GM23338 (cell line): ENCODE data around the gene CRTC1. TPM values are rescaled to one million over a fixed set of nuclear protein-coding genes. Genes with fewer than 3 reads are reported as not detected.

Experiments used
- ATAC-seq: fragments of 200-7000 bp; cut with Tn5 transposase; 3 replicates; pipeline ENCODE4 v1.9.1; 2020
- DNase-seq: peaks from one replicate; pipeline ENCODE4 v3.0.0-alpha.2; 2015; ENCODE audit warnings: low spot score
- H2AFZ ChIP-seq: fragments of 200-600 bp; sonication (generic); 2 replicates; pipeline ENCODE4 v1.8.0; 2016; ENCODE audit warnings: antibody characterized with exemption, mild to moderate bottlenecking, moderate library complexity
- H3F3A ChIP-seq: fragments of 200-600 bp; sonication (generic); replicated peaks from 2 replicates; pipeline ENCODE4 v1.8.0; 2017; ENCODE audit warnings: antibody characterized with exemption, mixed run types, low read depth
- H3K27ac ChIP-seq: fragments of 200-600 bp; sonication (generic); 2 replicates; pipeline ENCODE4 v1.6.1; 2016; ENCODE audit warnings: low read depth
- H3K27me3 ChIP-seq: fragments of 200-600 bp; sonication (generic); 2 replicates; pipeline ENCODE4 v1.8.0; 2016; ENCODE audit warnings: mild to moderate bottlenecking, mixed run types, moderate library complexity; ENCODE audit not compliant: insufficient read depth
- H3K36me3 ChIP-seq: fragments of 200-600 bp; sonication (generic); 2 replicates; pipeline ENCODE4 v1.8.0; 2016; ENCODE audit warnings: mild to moderate bottlenecking; ENCODE audit not compliant: insufficient read depth
- H3K4me1 ChIP-seq: fragments of 200-600 bp; sonication (generic); 2 replicates; pipeline ENCODE4 v1.8.0; 2016; ENCODE audit warnings: mild to moderate bottlenecking, moderate library complexity; ENCODE audit not compliant: insufficient read depth
- H3K4me2 ChIP-seq: fragments of 200-600 bp; sonication (generic); 2 replicates; pipeline ENCODE4 v1.7.1; 2017; ENCODE audit warnings: mixed run types
- H3K4me3 ChIP-seq: fragments of 200-600 bp; sonication (generic); 2 replicates; pipeline ENCODE4 v1.6.1; 2016; ENCODE audit warnings: mixed run types
- H3K79me2 ChIP-seq: fragments of 200-600 bp; sonication (generic); replicated peaks from 2 replicates; pipeline ENCODE4 v1.8.0; 2017; ENCODE audit warnings: mild to moderate bottlenecking; ENCODE audit not compliant: insufficient read depth
- H3K9me2 ChIP-seq: fragments of 200-600 bp; sonication (generic); 2 replicates; pipeline ENCODE4 v1.8.0; 2017; ENCODE audit not compliant: insufficient read depth
- H4K20me1 ChIP-seq: fragments of 200-600 bp; sonication (generic); replicated peaks from 2 replicates; pipeline ENCODE4 v1.8.0; 2017; ENCODE audit warnings: mild to moderate bottlenecking; ENCODE audit not compliant: insufficient read depth
- H3K27ac Mint-ChIP-seq: 2 replicates; pipeline ENCODE4 v1.8.0; 2020; ENCODE audit warnings: inconsistent platforms, mild to moderate bottlenecking, moderate library complexity, mixed read lengths
- H3K27me3 Mint-ChIP-seq: 3 replicates; pipeline ENCODE4 v1.8.0; 2022; ENCODE audit warnings: low read depth, mild to moderate bottlenecking, moderate library complexity, mixed read lengths, inconsistent platforms; ENCODE audit not compliant: insufficient read depth, poor library complexity
- H3K36me3 Mint-ChIP-seq: 3 replicates; pipeline ENCODE4 v1.8.0; 2021; ENCODE audit warnings: low read depth, mild to moderate bottlenecking, inconsistent platforms, moderate library complexity, mixed read lengths
- H3K4me1 Mint-ChIP-seq: 3 replicates; pipeline ENCODE4 v1.8.0; 2020; ENCODE audit warnings: mild to moderate bottlenecking, inconsistent platforms, mixed read lengths
- H3K4me3 Mint-ChIP-seq: 3 replicates; pipeline ENCODE4 v1.8.0; 2021; ENCODE audit warnings: moderate library complexity, mild to moderate bottlenecking, inconsistent platforms, mixed read lengths
- H3K9me3 Mint-ChIP-seq: 3 replicates; pipeline ENCODE4 v1.8.0; 2020; ENCODE audit warnings: moderate library complexity, mild to moderate bottlenecking, inconsistent platforms, mixed read lengths
- CREB1 ChIP-seq: fragments of 250-450 bp; sonication (Bioruptor Pico); IDR thresholded peaks from 2 replicates; pipeline ENCODE4 v1.5.0; 2020; ENCODE audit warnings: low read depth, mild to moderate bottlenecking, moderate library complexity
- EZH2 ChIP-seq: fragments of 200-600 bp; sonication (generic); IDR thresholded peaks from one replicate; pipeline ENCODE4 v1.8.0; 2017; ENCODE audit warnings: antibody characterized with exemption, mild to moderate bottlenecking, low read depth; ENCODE audit not compliant: unreplicated experiment
- JUNB ChIP-seq: IDR thresholded peaks from one replicate; pipeline ENCODE4 v1.6.1; 2016; ENCODE audit warnings: antibody characterized with exemption; ENCODE audit not compliant: unreplicated experiment
- NANOG ChIP-seq: IDR thresholded peaks from 2 replicates; pipeline ENCODE4 v1.6.1; 2016; ENCODE audit warnings: antibody characterized with exemption, borderline replicate concordance
- POLR2AphosphoS5 ChIP-seq: IDR thresholded peaks from 2 replicates; pipeline ENCODE4 v1.6.1; 2016; ENCODE audit warnings: antibody characterized with exemption, low read depth
- STAT1 ChIP-seq: IDR thresholded peaks from one replicate; pipeline ENCODE4 v1.6.1; 2016; ENCODE audit warnings: antibody characterized with exemption; ENCODE audit not compliant: unreplicated experiment
- ZNF114 ChIP-seq: fragments of 250-450 bp; sonication (Bioruptor Pico); IDR thresholded peaks from 2 replicates; pipeline ENCODE4 v1.5.0; 2020; ENCODE audit warnings: mild to moderate bottlenecking, moderate library complexity
- polyA plus RNA-seq: library from polyadenylated mRNA; unstranded; fragments of >200 nt; fragmentation: Nextera tagmentation; extraction: Ambion mirVana; gene quantifications from 2 replicates; pipeline ENCODE4 v1.2.1, GENCODE V29; 2016
- total RNA-seq: library from RNA; depleted of rRNA; stranded (reverse); fragments of >200 nt; shearing (Covaris generic); gene quantifications from 2 replicates; pipeline ENCODE4 v1.2.3, GENCODE V29; 2014
- TF ChIP-seq, protein P1 (sequence below): IDR thresholded peaks from one replicate; pipeline ENCODE4 v1.6.1; 2018; ENCODE audit warnings: antibody characterized with exemption; ENCODE audit not compliant: unreplicated experiment
- TF ChIP-seq, protein P2 (sequence below): fragments of 250-450 bp; sonication (Bioruptor Pico); IDR thresholded peaks from 2 replicates; pipeline ENCODE4 v1.5.0; 2020; ENCODE audit warnings: mild to moderate bottlenecking, moderate library complexity

The CRTC1 gene
- total and polyA plus RNA-seq, 2 experiments from 2014 or later: 5.4 to 8.4 TPM

DNA sequence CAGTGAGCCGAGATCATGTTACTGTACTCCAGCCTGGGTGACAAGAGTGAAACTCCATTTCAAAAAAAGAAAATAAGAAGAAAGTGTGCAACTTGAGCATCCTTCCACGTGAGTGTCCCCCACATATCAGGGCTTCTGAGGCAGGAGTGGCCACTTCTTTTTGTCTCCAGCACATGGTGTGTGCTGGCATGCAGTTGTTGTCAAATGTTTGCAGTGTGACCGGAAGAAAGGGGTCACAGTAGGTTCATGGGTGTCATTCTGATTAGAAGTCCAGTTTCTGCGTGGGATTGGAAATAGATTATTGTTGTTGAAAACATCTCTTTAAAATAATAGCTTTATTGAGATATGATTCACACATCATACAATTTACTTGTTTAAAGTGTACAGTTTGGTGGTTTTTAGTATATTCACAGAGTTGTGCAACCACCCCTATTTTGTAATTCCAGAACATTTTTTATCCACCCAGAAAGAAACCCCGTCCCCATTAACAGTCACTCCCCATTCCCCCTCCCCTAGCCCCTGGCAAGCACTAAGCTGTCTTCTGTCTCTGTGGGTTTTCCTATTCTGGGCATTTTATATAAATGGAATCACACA is 2.2 kb downstream of the CRTC1 start:
- Mint-ChIP-seq H3K4me3 (no peak overlapping the region), H3K9me3 (no peaks in the 10 kb centered on the region), H3K36me3 (no peaks in the 10 kb centered on the region; the same call in 2 of the 3 replicates), H3K4me1 (peaks cover 8% of the 10 kb centered on the region; the same call in 2 of the 3 replicates), H3K27ac (no peak overlapping the region), H3K27me3 (peaks cover 25% of the 10 kb centered on the region)
- Histone ChIP-seq H2AFZ (no peak overlapping the region), H3K4me1 (peaks cover 9% of the 10 kb centered on the region; the same call in 1 of the 2 replicates), H4K20me1 (no peaks in the 10 kb centered on the region; the same call in 1 of the 2 replicates), H3K27ac (no peak overlapping the region), H3F3A (0 out of 2 replicates have a peak, but pooled peaks cover 8% of the 10 kb centered on the region), H3K79me2 (peaks cover 53% of the 10 kb centered on the region), H3K9me2 (no peaks in the 10 kb centered on the region), H3K27me3 (no peaks in the 10 kb centered on the region), H3K4me3 (no peak overlapping the region), H3K36me3 (no peaks in the 10 kb centered on the region), H3K4me2 (no peak overlapping the region)
- ATAC-seq (no peak), DNase-seq (no peak)
- TF ChIP-seq POLR2AphosphoS5 (no peak), NANOG (no peak), STAT1 (no peak), CREB1 (CRISPR knock-in tag) (no peak), ZNF114 (CRISPR knock-in tag) (no peak), EZH2 (no peak), JUNB (no peak)
- TF ChIP-seq, protein P1, sequence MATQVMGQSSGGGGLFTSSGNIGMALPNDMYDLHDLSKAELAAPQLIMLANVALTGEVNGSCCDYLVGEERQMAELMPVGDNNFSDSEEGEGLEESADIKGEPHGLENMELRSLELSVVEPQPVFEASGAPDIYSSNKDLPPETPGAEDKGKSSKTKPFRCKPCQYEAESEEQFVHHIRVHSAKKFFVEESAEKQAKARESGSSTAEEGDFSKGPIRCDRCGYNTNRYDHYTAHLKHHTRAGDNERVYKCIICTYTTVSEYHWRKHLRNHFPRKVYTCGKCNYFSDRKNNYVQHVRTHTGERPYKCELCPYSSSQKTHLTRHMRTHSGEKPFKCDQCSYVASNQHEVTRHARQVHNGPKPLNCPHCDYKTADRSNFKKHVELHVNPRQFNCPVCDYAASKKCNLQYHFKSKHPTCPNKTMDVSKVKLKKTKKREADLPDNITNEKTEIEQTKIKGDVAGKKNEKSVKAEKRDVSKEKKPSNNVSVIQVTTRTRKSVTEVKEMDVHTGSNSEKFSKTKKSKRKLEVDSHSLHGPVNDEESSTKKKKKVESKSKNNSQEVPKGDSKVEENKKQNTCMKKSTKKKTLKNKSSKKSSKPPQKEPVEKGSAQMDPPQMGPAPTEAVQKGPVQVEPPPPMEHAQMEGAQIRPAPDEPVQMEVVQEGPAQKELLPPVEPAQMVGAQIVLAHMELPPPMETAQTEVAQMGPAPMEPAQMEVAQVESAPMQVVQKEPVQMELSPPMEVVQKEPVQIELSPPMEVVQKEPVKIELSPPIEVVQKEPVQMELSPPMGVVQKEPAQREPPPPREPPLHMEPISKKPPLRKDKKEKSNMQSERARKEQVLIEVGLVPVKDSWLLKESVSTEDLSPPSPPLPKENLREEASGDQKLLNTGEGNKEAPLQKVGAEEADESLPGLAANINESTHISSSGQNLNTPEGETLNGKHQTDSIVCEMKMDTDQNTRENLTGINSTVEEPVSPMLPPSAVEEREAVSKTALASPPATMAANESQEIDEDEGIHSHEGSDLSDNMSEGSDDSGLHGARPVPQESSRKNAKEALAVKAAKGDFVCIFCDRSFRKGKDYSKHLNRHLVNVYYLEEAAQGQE: no peak
- TF ChIP-seq, protein P2, sequence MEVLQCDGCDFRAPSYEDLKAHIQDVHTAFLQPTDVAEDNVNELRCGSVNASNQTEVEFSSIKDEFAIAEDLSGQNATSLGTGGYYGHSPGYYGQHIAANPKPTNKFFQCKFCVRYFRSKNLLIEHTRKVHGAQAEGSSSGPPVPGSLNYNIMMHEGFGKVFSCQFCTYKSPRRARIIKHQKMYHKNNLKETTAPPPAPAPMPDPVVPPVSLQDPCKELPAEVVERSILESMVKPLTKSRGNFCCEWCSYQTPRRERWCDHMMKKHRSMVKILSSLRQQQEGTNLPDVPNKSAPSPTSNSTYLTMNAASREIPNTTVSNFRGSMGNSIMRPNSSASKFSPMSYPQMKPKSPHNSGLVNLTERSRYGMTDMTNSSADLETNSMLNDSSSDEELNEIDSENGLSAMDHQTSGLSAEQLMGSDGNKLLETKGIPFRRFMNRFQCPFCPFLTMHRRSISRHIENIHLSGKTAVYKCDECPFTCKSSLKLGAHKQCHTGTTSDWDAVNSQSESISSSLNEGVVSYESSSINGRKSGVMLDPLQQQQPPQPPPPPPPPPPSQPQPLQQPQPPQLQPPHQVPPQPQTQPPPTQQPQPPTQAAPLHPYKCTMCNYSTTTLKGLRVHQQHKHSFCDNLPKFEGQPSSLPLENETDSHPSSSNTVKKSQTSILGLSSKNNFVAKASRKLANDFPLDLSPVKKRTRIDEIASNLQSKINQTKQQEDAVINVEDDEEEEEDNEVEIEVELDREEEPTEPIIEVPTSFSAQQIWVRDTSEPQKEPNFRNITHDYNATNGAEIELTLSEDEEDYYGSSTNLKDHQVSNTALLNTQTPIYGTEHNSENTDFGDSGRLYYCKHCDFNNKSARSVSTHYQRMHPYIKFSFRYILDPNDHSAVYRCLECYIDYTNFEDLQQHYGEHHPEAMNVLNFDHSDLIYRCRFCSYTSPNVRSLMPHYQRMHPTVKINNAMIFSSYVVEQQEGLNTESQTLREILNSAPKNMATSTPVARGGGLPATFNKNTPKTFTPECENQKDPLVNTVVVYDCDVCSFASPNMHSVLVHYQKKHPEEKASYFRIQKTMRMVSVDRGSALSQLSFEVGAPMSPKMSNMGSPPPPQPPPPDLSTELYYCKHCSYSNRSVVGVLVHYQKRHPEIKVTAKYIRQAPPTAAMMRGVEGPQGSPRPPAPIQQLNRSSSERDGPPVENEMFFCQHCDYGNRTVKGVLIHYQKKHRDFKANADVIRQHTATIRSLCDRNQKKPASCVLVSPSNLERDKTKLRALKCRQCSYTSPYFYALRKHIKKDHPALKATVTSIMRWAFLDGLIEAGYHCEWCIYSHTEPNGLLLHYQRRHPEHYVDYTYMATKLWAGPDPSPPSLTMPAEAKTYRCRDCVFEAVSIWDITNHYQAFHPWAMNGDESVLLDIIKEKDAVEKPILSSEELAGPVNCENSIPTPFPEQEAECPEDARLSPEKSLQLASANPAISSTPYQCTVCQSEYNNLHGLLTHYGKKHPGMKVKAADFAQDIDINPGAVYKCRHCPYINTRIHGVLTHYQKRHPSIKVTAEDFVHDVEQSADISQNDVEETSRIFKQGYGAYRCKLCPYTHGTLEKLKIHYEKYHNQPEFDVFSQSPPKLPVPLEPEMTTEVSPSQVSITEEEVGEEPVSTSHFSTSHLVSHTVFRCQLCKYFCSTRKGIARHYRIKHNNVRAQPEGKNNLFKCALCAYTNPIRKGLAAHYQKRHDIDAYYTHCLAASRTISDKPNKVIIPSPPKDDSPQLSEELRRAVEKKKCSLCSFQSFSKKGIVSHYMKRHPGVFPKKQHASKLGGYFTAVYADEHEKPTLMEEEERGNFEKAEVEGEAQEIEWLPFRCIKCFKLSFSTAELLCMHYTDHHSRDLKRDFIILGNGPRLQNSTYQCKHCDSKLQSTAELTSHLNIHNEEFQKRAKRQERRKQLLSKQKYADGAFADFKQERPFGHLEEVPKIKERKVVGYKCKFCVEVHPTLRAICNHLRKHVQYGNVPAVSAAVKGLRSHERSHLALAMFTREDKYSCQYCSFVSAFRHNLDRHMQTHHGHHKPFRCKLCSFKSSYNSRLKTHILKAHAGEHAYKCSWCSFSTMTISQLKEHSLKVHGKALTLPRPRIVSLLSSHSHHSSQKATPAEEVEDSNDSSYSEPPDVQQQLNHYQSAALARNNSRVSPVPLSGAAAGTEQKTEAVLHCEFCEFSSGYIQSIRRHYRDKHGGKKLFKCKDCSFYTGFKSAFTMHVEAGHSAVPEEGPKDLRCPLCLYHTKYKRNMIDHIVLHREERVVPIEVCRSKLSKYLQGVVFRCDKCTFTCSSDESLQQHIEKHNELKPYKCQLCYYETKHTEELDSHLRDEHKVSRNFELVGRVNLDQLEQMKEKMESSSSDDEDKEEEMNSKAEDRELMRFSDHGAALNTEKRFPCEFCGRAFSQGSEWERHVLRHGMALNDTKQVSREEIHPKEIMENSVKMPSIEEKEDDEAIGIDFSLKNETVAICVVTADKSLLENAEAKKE (CRISPR knock-in tag): no peak
